Tibial nerve (tissue), 4 donors: Measurements from ENCODE around the gene PCDH9.

Experiments
- EP300 ChIP-seq, 2 donors: sonication (generic); formaldehyde crosslinking; IDR thresholded peaks; one replicate each; pipeline ENCODE4 v1.6.1; 2017; ENCODE audit warnings: antibody characterized with exemption in 2 of 2, mild to moderate bottlenecking in 1 of 2
- TF ChIP-seq, protein P1 (sequence below), 5 experiments: fragments of 200-600 bp in 3 of 5; fragments of 450-650 bp in 2 of 5; sonication (generic) in 3 of 5; IDR thresholded peaks; one replicate each; pipeline ENCODE4 v1.5.1; 2016 to 2019; ENCODE audit warnings: antibody characterized with exemption in 5 of 5, mild to moderate bottlenecking in 3 of 5, moderate library complexity in 2 of 5

DNA sequence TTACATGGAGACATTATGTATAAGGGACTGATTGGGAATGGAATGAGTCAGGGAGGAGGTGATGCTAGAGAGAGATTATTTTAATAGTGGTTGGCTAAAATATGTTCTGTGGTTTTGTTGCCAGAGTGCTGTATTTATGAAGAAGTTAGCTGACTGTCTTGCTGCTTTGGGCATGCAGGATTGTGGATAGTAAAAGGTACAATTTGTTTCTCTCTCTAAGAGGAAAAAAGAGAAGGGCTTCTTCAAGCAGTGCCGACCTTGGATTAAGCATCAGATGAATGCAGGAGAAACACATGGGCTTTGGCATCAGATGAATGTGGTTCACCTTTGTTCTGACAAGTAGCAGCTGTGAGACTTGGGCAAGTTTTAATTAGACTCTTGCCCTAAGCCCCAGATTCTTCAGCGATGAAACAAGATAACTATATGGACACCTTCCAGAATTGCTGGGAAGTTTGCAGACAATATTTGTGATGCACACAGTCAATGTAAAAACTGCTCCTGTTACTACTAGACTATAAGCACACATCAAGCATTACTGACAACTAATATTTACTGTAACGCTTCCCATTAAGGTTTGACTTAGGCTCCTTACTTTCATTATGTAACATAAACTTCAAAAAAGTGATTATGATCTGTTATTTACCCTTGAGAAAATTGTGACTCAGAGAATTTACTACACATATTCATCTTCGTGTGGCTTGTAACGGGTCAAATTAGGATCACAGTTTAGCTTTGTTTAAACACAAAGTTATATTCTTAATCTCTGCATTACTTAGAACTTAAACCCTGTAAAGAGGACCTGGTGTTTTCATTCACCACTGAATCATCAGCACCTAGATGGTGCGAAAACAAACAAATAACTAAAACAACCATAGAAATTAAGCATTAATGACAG is 824.0 kb downstream of the PCDH9 start:
- TF ChIP-seq, protein P1, sequence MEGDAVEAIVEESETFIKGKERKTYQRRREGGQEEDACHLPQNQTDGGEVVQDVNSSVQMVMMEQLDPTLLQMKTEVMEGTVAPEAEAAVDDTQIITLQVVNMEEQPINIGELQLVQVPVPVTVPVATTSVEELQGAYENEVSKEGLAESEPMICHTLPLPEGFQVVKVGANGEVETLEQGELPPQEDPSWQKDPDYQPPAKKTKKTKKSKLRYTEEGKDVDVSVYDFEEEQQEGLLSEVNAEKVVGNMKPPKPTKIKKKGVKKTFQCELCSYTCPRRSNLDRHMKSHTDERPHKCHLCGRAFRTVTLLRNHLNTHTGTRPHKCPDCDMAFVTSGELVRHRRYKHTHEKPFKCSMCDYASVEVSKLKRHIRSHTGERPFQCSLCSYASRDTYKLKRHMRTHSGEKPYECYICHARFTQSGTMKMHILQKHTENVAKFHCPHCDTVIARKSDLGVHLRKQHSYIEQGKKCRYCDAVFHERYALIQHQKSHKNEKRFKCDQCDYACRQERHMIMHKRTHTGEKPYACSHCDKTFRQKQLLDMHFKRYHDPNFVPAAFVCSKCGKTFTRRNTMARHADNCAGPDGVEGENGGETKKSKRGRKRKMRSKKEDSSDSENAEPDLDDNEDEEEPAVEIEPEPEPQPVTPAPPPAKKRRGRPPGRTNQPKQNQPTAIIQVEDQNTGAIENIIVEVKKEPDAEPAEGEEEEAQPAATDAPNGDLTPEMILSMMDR (IDR thresholded peaks at IDR 0.05), result no peak
- no peak for TF ChIP-seq EP300 (IDR thresholded peaks at IDR 0.05)
